Activated CD4-positive, alpha-beta T cell treated with anti-CD3 and anti-CD28 coated beads, Interleukin-2, amount 10 ng/mL, durations not matched to agents 7 days and 5 days (primary cell): ENCODE measurements around the gene SFSWAP. TPM values are rescaled to one million over a fixed set of nuclear protein-coding genes. Genes with fewer than 3 reads are reported as not detected.

Source experiments
- CTCF ChIA-PET: fragments of 350-600 bp; sonication (Branson Sonifier 250); formaldehyde crosslinking; loops from one replicate; lab custom pipeline; 2021; ENCODE audit warnings: antibody characterized with exemption; lab: Charles Lee
- POLR2A ChIA-PET: fragments of 350-600 bp; sonication (Branson Sonifier 250); formaldehyde crosslinking; loops from one replicate; lab custom pipeline; 2021; ENCODE audit warnings: antibody characterized with exemption; lab: Charles Lee
- DNase-seq: peaks from one replicate; pipeline ENCODE4 v3.0.0-alpha.2; 2020
- H3K27ac Mint-ChIP-seq: one replicate; pipeline ENCODE4 v1.8.0; 2021; ENCODE audit warnings: mild to moderate bottlenecking, moderate library complexity, mixed read lengths
- H3K27me3 Mint-ChIP-seq: one replicate; pipeline ENCODE4 v1.8.0; 2021; ENCODE audit warnings: mixed read lengths
- H3K36me3 Mint-ChIP-seq: one replicate; pipeline ENCODE4 v1.8.0; 2021; ENCODE audit warnings: low read depth, mixed read lengths
- H3K4me1 Mint-ChIP-seq: one replicate; pipeline ENCODE4 v1.8.0; 2021; ENCODE audit warnings: mixed read lengths
- H3K4me3 Mint-ChIP-seq: one replicate; pipeline ENCODE4 v1.8.0; 2021; ENCODE audit warnings: mild to moderate bottlenecking, moderate library complexity, mixed read lengths
- H3K9me3 Mint-ChIP-seq: one replicate; pipeline ENCODE4 v1.8.0; 2021; ENCODE audit warnings: mixed read lengths
- total RNA-seq, 2 experiments: library from RNA; stranded (reverse); gene quantifications; one replicate each; pipeline ENCODE4 v1.2.3, GENCODE V29; 2021

Gene SFSWAP
- total RNA-seq, 2 experiments from 2014 or later, result 51.4 to 59.0 TPM

DNA sequence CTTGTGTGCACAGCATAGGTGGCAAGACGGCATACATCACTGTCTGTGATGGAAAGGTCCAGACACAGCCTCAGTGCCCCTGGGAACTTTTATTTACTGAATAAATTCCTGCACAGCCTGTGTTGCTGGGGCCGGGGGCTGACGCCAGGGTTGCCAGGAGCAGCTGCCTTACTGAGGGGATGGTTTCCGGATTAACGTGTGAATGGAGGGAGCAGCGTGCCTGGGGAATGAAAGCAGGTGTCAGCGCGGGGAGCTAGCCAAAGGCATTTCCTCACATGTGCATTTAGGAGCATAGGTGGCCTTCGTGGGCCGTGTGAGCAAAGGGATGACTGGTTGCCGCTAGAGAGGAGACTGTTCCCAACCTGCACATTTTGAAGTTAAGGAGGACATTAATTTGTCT lies 41.6 kb downstream of the SFSWAP start:
- H3K27me3 Mint-ChIP-seq, result no peaks in the 10 kb centered on the region
- H3K36me3 Mint-ChIP-seq, result peaks cover 54% of the 10 kb centered on the region
- ChIA-PET CTCF (no interaction called here), POLR2A (no interaction called here)
- no peaks in the 10 kb centered on the region for H3K9me3 Mint-ChIP-seq
- peaks cover 5% of the 10 kb centered on the region for H3K4me1 Mint-ChIP-seq
- H3K27ac Mint-ChIP-seq, result no peak overlapping the region
- H3K4me3 Mint-ChIP-seq, result no peak overlapping the region
- no peak for DNase-seq

DNA sequence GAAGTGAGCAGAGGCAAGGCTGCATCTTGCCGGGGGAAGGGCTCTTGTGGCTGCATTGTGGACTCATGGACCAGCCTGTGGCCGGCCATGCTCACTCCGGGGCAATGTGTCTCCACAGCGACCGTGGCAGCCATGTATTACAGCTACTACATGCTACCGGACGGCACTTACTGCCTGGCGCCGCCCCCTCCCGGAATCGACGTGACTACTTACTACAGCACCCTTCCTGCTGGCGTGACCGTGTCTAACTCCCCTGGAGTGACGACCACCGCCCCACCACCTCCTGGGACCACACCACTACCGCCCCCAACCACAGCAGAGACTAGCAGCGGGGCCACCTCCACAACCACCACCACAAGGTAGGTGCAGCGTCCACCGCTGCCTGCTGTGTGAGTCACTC lies 42.1 kb downstream of the SFSWAP start:
- H3K27ac Mint-ChIP-seq, result no peak overlapping the region
- no peaks in the 10 kb centered on the region for H3K9me3 Mint-ChIP-seq
- H3K4me3 Mint-ChIP-seq, result no peak overlapping the region
- H3K27me3 Mint-ChIP-seq, result no peaks in the 10 kb centered on the region
- H3K4me1 Mint-ChIP-seq, result peaks cover 5% of the 10 kb centered on the region
- POLR2A ChIA-PET, result no interaction called here
- no peak for DNase-seq
- peaks cover 53% of the 10 kb centered on the region for H3K36me3 Mint-ChIP-seq
- CTCF ChIA-PET, result interaction anchor here (0.9 kb wide), 1 partner anchor 11 kb away, joined by 3 read pairs; no protein-coding TSS in a partner anchor

DNA sequence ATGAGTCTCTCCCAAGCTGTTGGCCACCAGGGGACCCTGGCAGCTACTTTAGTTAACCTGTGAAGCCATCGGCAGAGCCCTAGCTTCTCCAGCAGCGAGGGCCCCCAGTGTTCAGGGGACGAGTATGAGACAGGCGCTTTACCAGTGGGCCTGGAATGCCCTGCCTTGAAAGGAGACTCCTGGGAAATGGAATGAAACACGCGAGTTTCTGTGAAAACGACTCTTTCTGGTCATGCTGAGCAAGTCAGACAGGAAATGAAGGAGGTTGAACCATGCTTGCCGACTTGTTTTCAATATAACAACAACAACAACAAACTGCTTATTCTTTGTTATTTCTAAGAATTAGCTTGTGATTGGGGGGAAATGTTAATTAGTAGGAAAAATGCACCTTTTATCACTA lies 42.9 kb downstream of the SFSWAP start:
- Mint-ChIP-seq H3K36me3 (peaks cover 57% of the 10 kb centered on the region), H3K4me1 (peaks cover 5% of the 10 kb centered on the region), H3K27me3 (no peaks in the 10 kb centered on the region), H3K27ac (no peak overlapping the region), H3K9me3 (no peaks in the 10 kb centered on the region), H3K4me3 (no peak overlapping the region)
- ChIA-PET CTCF (interaction anchor here (0.9 kb wide), 1 partner anchor 11 kb away, joined by 3 read pairs; no protein-coding TSS in a partner anchor), POLR2A (no interaction called here)
- no peak for DNase-seq

DNA sequence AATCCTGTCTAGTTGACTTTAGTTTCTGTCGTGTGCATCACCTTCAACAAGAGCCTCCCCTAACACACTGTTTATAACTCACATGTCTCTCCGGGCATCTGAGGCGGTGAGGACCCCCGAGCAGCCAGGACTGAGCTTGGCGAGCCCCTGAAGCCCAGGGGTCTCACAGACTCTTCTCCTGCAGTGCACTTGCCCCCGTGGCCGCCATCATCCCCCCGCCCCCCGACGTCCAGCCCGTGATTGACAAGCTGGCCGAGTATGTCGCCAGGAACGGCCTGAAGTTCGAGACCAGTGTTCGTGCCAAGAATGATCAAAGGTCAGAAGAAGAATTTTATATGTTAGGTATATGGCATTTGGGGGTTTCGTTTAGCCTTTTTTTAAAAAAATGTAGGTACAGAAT lies 43.3 kb downstream of the SFSWAP start:
- Mint-ChIP-seq H3K4me3 (no peak overlapping the region), H3K27me3 (no peaks in the 10 kb centered on the region), H3K27ac (no peak overlapping the region), H3K9me3 (no peaks in the 10 kb centered on the region), H3K36me3 (peaks cover 57% of the 10 kb centered on the region), H3K4me1 (peaks cover 5% of the 10 kb centered on the region)
- no peak for DNase-seq
- ChIA-PET CTCF (interaction anchor here (0.9 to 1.0 kb wide), 2 partner anchors 10 to 13 kb away, joined by 3 to 4 read pairs; no protein-coding TSS in a partner anchor), POLR2A (no interaction called here)

DNA sequence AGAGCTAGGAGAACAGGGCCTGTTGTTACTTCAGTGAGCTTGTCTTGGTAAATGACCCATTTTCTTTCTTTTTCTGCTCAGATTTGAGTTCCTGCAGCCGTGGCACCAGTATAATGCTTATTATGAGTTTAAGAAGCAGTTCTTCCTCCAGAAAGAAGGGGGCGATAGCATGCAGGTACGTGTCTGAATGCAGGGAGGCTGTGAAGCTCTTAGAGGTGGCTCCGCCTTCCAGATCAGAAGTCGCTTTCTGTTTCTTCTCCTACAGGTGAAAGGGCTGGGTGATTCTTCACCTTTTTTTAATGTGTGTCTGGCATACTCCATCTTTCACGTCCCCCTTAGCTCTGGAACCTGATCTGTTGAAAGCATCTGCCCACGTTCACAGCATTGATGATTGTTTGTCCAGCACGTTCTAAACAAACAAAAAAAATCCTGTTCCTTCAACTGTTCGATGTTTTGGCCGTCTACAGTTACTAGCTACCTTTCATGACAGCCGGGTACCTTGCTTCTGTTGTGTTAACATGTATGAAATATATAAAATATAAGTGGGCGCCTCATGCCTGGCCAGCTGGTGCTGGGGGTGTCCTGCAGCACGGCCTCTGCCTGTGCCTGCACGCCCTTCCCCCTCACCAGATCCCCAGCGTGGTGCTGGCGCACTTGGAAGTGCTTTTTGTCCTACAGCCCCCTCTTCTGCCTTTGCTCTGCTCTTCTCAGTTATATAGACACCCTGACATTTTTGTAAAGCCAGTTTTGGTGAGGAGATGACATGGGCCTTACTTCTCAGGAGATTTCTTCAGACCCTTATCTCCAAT lies 44.6 kb downstream of the SFSWAP start:
- no peaks in the 10 kb centered on the region for H3K27me3 Mint-ChIP-seq
- peaks cover 57% of the 10 kb centered on the region for H3K36me3 Mint-ChIP-seq
- ChIA-PET POLR2A (no interaction called here), CTCF (interaction anchor here (1.0 to 1.3 kb wide), 4 partner anchors 9 to 650 kb away, joined by 3 to 5 read pairs (median 4); no protein-coding TSS in a partner anchor)
- H3K27ac Mint-ChIP-seq, result peak overlapping the region; percentile 34
- no peaks in the 10 kb centered on the region for H3K9me3 Mint-ChIP-seq
- H3K4me1 Mint-ChIP-seq, result peaks cover 5% of the 10 kb centered on the region
- no peak overlapping the region for H3K4me3 Mint-ChIP-seq
- DNase-seq, result peak; percentile 56

DNA sequence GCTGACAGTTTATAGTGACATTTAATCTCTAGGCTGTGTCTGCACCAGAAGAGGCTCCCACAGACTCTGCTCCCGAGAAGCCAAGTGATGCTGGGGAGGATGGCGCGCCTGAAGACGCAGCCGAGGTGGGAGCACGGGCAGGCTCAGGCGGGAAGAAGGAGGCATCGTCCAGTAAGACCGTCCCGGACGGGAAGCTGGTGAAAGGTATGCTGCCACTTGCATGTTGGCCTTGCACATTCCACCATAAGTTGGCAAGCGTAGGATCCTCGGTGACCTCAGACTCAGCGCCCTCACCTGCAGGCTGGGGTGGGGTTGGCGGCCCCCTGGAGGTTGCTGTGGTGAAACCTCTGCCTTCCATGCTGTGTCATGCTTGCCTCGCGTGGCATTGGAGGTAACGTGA lies 45.6 kb downstream of the SFSWAP start:
- Mint-ChIP-seq H3K4me3 (no peak overlapping the region), H3K36me3 (peaks cover 60% of the 10 kb centered on the region), H3K4me1 (peaks cover 5% of the 10 kb centered on the region), H3K27me3 (no peaks in the 10 kb centered on the region), H3K27ac (no peak overlapping the region), H3K9me3 (no peaks in the 10 kb centered on the region)
- ChIA-PET POLR2A (no interaction called here), CTCF (no interaction called here)
- no peak for DNase-seq

DNA sequence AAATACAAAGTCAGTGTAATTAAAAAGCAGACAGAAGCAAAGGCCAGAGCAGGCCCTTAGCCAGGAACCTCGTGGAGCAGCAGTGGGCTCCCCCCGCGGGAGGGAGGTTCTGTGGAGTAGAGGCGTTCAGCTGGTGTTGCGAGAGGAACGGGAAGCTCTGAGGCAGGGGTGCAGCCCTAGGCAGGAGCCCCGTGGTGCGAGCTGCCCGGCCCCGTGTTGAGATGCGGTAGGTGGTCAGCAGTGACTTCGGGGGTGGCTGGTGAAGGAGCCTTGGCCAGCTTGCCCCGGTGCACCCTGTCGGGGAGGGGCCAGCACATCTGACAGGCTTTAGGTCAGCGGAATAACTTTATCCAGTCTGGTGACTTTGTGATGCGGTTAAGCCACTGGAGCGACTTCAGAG lies 46.2 kb downstream of the SFSWAP start:
- Mint-ChIP-seq H3K4me1 (peaks cover 5% of the 10 kb centered on the region), H3K4me3 (no peak overlapping the region), H3K36me3 (peaks cover 59% of the 10 kb centered on the region), H3K27me3 (no peaks in the 10 kb centered on the region), H3K9me3 (no peaks in the 10 kb centered on the region), H3K27ac (no peak overlapping the region)
- CTCF ChIA-PET, result no interaction called here
- no peak for DNase-seq
- POLR2A ChIA-PET, result no interaction called here

DNA sequence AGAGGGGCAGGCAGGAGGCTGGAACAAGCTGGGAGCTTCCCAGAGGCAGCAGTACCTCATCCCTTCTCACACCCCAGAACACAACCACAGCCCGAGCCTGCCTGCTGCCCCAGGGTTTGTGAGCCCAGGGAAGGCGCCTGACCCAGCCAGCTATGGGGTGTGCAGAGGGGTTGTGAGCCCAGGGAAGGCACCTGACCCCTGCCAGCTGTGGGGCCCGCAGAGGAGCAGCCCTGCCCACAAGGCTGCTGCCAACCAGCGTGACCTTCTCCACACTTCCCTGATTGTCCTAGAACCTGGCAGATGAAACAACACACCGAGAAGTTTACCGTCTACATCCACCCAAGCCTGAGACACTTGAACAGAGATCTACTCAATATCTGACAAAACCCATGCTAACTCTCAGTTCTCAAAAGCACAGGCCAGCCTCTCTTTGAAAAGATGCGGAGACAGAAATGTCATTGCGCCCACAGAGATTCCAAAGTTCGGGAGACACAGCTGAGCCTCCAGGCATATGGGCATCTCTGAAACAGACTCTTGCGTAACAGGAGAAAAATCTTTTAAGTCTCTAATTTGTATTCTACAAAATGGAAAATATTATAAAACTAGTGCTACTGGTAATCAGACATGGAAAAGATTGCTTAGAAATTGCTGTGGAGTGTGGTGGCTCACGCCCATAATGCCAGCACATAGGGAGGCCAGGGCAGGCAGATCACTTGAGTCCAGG lies 47.3 kb downstream of the SFSWAP start:
- ChIA-PET POLR2A (no interaction called here), CTCF (no interaction called here)
- no peak overlapping the region for H3K4me3 Mint-ChIP-seq
- H3K9me3 Mint-ChIP-seq, result no peaks in the 10 kb centered on the region
- DNase-seq, result no peak
- H3K4me1 Mint-ChIP-seq, result peaks cover 5% of the 10 kb centered on the region
- H3K36me3 Mint-ChIP-seq, result peaks cover 53% of the 10 kb centered on the region
- H3K27ac Mint-ChIP-seq, result no peak overlapping the region
- no peaks in the 10 kb centered on the region for H3K27me3 Mint-ChIP-seq

DNA sequence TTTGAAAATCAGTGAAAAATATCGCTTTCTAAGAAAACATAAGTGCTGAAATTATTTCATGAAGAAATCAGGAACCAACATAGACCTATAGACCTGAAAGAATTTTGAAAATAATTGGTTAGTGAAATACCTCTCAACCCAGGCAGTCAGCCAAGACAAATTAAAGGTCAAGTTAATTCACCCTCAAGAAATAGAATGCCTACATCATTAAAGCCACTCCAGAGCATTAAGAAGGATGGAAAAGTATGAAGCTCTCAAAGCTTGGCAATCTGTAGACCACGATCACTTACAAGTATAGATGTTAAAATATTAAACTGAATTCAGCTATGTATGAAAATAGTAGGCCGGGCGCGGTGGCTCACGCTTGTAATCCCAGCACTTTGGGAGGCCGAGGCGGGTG lies 48.3 kb downstream of the SFSWAP start:
- no peak for DNase-seq
- POLR2A ChIA-PET, result no interaction called here
- Mint-ChIP-seq H3K9me3 (no peaks in the 10 kb centered on the region), H3K27ac (no peak overlapping the region), H3K4me3 (no peak overlapping the region), H3K4me1 (peaks cover 5% of the 10 kb centered on the region), H3K27me3 (no peaks in the 10 kb centered on the region), H3K36me3 (peaks cover 50% of the 10 kb centered on the region)
- CTCF ChIA-PET, result no interaction called here

DNA sequence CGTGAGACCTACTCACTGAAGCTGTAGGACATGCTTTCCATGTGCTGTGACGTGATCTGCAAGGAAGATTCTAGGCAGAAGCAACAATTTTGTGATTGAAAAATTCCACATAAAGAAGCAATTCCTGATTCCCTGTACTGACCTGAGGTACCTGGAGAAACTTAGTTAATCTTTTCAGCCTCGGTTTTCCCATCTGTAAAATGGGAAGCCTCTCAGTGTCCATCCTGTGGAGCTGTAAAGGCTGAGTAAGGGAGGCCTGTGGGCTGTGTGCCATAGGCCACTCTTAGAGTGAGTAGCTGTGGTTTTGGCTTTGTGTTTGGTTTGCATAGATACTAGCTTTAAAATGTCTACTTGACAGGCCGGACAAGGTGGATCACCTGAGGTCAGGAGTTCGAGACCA lies 50.7 kb downstream of the SFSWAP start:
- ChIA-PET POLR2A (no interaction called here), CTCF (interaction anchor here (0.5 kb wide), 1 partner anchor 46 kb away, joined by 3 read pairs; no protein-coding TSS in a partner anchor)
- H3K4me3 Mint-ChIP-seq, result no peak overlapping the region
- H3K27me3 Mint-ChIP-seq, result no peaks in the 10 kb centered on the region
- peaks cover 49% of the 10 kb centered on the region for H3K36me3 Mint-ChIP-seq
- H3K27ac Mint-ChIP-seq, result no peak overlapping the region
- H3K9me3 Mint-ChIP-seq, result no peaks in the 10 kb centered on the region
- no peaks in the 10 kb centered on the region for H3K4me1 Mint-ChIP-seq
- no peak for DNase-seq

DNA sequence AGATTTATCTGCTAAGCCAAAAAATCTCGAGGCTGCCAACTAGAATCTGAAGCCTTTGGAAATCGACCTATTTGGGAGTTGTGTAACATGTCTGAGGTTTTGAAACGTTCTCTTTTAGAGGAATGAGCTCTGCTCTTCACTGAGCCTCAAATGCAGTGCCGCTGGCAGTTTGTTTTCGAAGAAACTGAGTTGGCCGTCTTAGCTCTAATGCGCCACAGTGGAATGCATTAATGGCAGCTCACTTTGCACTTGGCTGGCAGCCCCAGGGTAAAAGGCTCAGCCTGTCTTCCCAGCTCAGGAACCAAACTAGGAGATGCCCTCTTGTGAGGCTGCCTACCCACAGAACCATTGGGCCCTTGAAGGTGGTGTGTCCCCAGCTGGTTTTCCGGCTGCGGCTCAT lies 53.8 kb downstream of the SFSWAP start:
- ChIA-PET CTCF (interaction anchor here (0.5 to 1.2 kb wide), 6 partner anchors 9 to 78 kb away, joined by 3 to 6 read pairs (median 3); no protein-coding TSS in a partner anchor), POLR2A (no interaction called here)
- Mint-ChIP-seq H3K4me3 (no peak overlapping the region), H3K27me3 (no peaks in the 10 kb centered on the region), H3K36me3 (peaks cover 50% of the 10 kb centered on the region), H3K27ac (no peak overlapping the region), H3K4me1 (no peaks in the 10 kb centered on the region), H3K9me3 (no peaks in the 10 kb centered on the region)
- DNase-seq, result no peak

DNA sequence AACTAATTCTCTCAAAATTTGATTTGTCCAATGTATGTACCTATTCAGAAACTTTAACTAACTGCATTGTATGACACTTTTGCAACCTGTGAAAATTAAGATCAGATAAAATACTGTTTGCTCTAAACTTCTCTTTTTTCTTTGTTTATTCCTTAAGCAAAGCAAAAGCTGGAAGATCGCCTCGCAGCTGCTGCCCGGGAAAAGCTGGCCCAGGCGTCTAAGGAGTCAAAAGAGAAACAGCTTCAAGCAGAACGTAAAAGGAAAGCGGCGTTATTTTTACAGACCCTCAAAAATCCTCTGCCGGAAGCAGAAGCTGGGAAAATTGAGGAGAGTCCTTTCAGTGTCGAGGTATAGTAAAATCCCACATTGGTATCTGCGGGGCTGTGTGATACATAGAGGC lies 55.1 kb downstream of the SFSWAP start:
- no peak for DNase-seq
- ChIA-PET POLR2A (no interaction called here), CTCF (interaction anchor here (0.8 kb wide), 1 partner anchor 43 kb away, joined by 5 read pairs; no protein-coding TSS in a partner anchor)
- Mint-ChIP-seq H3K4me1 (no peaks in the 10 kb centered on the region), H3K9me3 (no peaks in the 10 kb centered on the region), H3K27ac (no peak overlapping the region), H3K36me3 (peaks cover 53% of the 10 kb centered on the region), H3K4me3 (no peak overlapping the region), H3K27me3 (no peaks in the 10 kb centered on the region)
